ENCODE results near the gene PPIF.
"Not testable (repeated sequence)": the region's sequence is repeated elsewhere in the genome, so short reads cannot be mapped to it uniquely, and the experiment has no call there.

PPIF gene

DNA sequence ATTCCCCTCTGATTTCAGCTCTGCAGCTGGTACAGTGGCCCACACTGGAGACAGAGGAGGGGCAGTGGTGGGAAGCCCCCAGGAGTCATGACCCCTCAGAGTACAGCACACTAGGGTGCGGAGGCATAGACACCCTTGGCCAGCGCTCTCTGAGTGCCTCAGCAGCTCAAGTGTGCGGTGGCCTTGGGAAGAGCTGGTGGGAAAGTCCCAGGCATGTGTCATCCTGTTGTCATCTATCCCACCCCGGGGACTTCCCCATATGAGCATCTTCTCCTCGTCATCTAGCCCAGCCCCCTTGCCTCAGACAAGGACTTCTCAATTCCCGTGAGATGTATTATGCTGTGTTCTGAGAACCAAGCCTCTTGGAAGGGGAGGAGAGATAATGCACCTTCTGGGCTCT lies 15.6 kb upstream of the PPIF start:
- Histone ChIP-seq H3K27me3 (ENCODE audit: control insufficient read depth, low read length) (peaks cover 14% of the 10 kb centered on the region), H3K4me1 (ENCODE audit: control insufficient read depth, low read length) (0 out of 2 replicates have a peak, but pooled peaks cover 5% of the 10 kb centered on the region), H3K9me2 (replicated peaks; ENCODE audit: control insufficient read depth, low read length) (no peaks in the 10 kb centered on the region), H3K9me3 (ENCODE audit: control insufficient read depth, insufficient read depth, low read length) (no peaks in the 10 kb centered on the region), H3K4me2 (ENCODE audit: low read length) (no peak overlapping the region), H3K79me2 (ENCODE audit: control insufficient read depth, low read length) (no peaks in the 10 kb centered on the region), H3K4me3 (ENCODE audit: low read length) (no peak overlapping the region), H3K27ac (ENCODE audit: low read depth, low read length) (no peak overlapping the region), H3F3A (ENCODE audit: control insufficient read depth, insufficient read depth) (no peaks in the 10 kb centered on the region), H4K20me1 (ENCODE audit: control insufficient read depth, insufficient read depth, low read depth, low read length) (no peaks in the 10 kb centered on the region), H3K36me3 (ENCODE audit: control insufficient read depth, low read length) (no peaks in the 10 kb centered on the region)
- TF ChIP-seq, protein P1, sequence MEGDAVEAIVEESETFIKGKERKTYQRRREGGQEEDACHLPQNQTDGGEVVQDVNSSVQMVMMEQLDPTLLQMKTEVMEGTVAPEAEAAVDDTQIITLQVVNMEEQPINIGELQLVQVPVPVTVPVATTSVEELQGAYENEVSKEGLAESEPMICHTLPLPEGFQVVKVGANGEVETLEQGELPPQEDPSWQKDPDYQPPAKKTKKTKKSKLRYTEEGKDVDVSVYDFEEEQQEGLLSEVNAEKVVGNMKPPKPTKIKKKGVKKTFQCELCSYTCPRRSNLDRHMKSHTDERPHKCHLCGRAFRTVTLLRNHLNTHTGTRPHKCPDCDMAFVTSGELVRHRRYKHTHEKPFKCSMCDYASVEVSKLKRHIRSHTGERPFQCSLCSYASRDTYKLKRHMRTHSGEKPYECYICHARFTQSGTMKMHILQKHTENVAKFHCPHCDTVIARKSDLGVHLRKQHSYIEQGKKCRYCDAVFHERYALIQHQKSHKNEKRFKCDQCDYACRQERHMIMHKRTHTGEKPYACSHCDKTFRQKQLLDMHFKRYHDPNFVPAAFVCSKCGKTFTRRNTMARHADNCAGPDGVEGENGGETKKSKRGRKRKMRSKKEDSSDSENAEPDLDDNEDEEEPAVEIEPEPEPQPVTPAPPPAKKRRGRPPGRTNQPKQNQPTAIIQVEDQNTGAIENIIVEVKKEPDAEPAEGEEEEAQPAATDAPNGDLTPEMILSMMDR (IDR thresholded peaks at IDR 0.05; ENCODE audit: low read depth, low read length, poor library complexity, severe bottlenecking): no peak

DNA sequence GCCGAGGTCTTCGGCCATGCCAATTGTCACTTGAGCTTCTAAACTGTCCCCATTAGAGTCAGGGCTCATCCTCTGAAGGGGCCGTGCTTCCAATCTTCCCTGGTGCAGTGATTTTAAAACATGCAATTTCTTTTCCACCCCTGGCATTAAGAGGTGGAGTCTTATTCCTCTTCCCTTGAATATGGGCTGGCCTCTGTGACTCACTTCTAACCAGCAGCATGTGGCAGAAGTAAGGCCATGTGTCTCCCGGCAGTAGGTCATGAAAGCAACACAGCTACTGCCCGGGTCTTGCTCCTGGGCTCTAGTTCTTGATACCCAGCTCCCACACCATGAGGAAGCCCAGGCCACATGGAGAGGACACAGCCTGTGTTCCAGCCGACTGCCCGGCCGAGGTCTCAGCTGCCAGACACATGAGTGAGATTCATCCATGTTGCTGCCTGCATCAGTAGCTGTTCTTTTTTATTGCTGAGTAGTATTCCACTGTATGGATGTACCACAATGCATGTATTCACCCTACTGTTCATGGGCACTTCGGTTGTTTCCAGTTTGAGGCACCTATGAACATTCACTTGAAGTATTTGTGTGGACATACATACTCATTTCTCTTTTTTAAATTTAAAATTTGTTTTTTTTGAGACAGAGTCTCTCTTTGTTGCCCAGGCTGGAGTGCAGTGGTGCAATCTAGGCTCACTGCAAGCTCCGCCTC lies 14.5 kb upstream of the PPIF start:
- not testable (repeated sequence) for H3K4me2 ChIP-seq (ENCODE audit: low read length); H3K79me2 ChIP-seq (ENCODE audit: control insufficient read depth, low read length); H4K20me1 ChIP-seq (ENCODE audit: control insufficient read depth, insufficient read depth, low read depth, low read length); H3K36me3 ChIP-seq (ENCODE audit: control insufficient read depth, low read length); H3K9me2 ChIP-seq (replicated peaks; ENCODE audit: control insufficient read depth, low read length); H3K27ac ChIP-seq (ENCODE audit: low read depth, low read length); H3K4me1 ChIP-seq (ENCODE audit: control insufficient read depth, low read length); H3K9me3 ChIP-seq (ENCODE audit: control insufficient read depth, insufficient read depth, low read length); H3F3A ChIP-seq (ENCODE audit: control insufficient read depth, insufficient read depth); H3K4me3 ChIP-seq (ENCODE audit: low read length)
- peaks cover 14% of the 10 kb centered on the region for H3K27me3 ChIP-seq (ENCODE audit: control insufficient read depth, low read length)

DNA sequence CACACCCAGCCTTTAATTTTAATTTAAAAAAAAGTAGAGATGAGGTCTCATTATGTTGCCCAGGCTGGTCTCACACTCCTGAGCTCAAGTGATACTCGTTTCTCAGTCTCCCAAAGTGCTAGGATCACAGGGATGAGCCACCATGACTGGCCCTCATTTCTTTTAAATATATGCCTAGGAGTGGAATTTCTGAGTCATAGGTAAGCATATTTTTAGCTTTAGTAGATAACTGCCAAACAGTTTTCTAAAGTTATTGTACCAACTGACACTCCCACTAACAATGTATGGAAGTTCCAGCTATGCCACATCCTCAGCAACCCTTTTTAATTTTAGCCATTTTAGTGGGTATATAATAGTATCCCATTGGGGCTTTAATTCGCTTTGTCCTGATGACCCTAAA lies 13.8 kb upstream of the PPIF start:
- H3F3A ChIP-seq (ENCODE audit: control insufficient read depth, insufficient read depth): no peaks in the 10 kb centered on the region
- no peaks in the 10 kb centered on the region for H3K79me2 ChIP-seq (ENCODE audit: control insufficient read depth, low read length)
- no peak overlapping the region for H3K4me3 ChIP-seq (ENCODE audit: low read length)
- H3K4me2 ChIP-seq (ENCODE audit: low read length): no peak overlapping the region
- H3K27ac ChIP-seq (ENCODE audit: low read depth, low read length): no peak overlapping the region
- no peaks in the 10 kb centered on the region for H4K20me1 ChIP-seq (ENCODE audit: control insufficient read depth, insufficient read depth, low read depth, low read length)
- H3K27me3 ChIP-seq (ENCODE audit: control insufficient read depth, low read length): peaks cover 14% of the 10 kb centered on the region
- H3K36me3 ChIP-seq (ENCODE audit: control insufficient read depth, low read length): no peaks in the 10 kb centered on the region
- 0 out of 2 replicates have a peak, but pooled peaks cover 5% of the 10 kb centered on the region for H3K4me1 ChIP-seq (ENCODE audit: control insufficient read depth, low read length)
- H3K9me3 ChIP-seq (ENCODE audit: control insufficient read depth, insufficient read depth, low read length): no peaks in the 10 kb centered on the region
- TF ChIP-seq, protein P1 (IDR thresholded peaks at IDR 0.05; ENCODE audit: low read depth, low read length, poor library complexity, severe bottlenecking): no peak
- H3K9me2 ChIP-seq (replicated peaks; ENCODE audit: control insufficient read depth, low read length): no peaks in the 10 kb centered on the region

DNA sequence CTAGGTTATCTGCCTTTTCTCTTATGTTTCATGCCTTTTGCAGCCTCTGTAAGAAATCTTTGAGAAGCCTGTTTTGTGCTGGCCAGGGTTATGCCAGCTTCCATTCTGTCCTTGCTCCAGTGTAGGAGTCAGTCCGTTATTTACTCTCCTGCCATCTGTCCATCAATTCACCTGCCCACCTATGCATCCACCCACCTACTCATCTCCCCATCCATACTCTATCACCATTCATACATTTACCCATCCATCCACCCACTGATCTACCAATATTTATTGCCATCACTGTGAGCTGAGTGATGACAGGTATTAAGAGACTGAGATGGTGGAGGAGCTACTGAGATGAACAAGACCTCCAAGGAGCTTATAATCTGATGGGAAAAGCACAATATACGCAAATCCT lies 12.7 kb upstream of the PPIF start:
- H3K36me3 ChIP-seq (ENCODE audit: control insufficient read depth, low read length): no peaks in the 10 kb centered on the region
- no peaks in the 10 kb centered on the region for H3K79me2 ChIP-seq (ENCODE audit: control insufficient read depth, low read length)
- TF ChIP-seq EZH2phosphoT487 (IDR thresholded peaks at IDR 0.05; ENCODE audit: borderline replicate concordance, low read length): no peak
- TF ChIP-seq, protein P1 (IDR thresholded peaks at IDR 0.05; ENCODE audit: low read depth, low read length, poor library complexity, severe bottlenecking): no peak
- H3K4me2 ChIP-seq (ENCODE audit: low read length): no peak overlapping the region
- H3K27me3 ChIP-seq (ENCODE audit: control insufficient read depth, low read length): peaks cover 14% of the 10 kb centered on the region
- no peaks in the 10 kb centered on the region for H3F3A ChIP-seq (ENCODE audit: control insufficient read depth, insufficient read depth)
- 0 out of 2 replicates have a peak, but pooled peaks cover 5% of the 10 kb centered on the region for H3K4me1 ChIP-seq (ENCODE audit: control insufficient read depth, low read length)
- no peaks in the 10 kb centered on the region for H4K20me1 ChIP-seq (ENCODE audit: control insufficient read depth, insufficient read depth, low read depth, low read length)
- no peaks in the 10 kb centered on the region for H3K9me2 ChIP-seq (replicated peaks; ENCODE audit: control insufficient read depth, low read length)
- no peak overlapping the region for H3K27ac ChIP-seq (ENCODE audit: low read depth, low read length)
- H3K4me3 ChIP-seq (ENCODE audit: low read length): no peak overlapping the region
- H3K9me3 ChIP-seq (ENCODE audit: control insufficient read depth, insufficient read depth, low read length): no peaks in the 10 kb centered on the region
